SK-N-SH (cell line): ENCODE data around the gene NSMCE3. TPM values are rescaled to one million over a fixed set of nuclear protein-coding genes. Genes with fewer than 3 reads are reported as not detected.

Source experiments
- CTCF ChIA-PET: fragments of 300-600, 350-600 bp; formaldehyde crosslinking; extraction: SDS; loops from one replicate; lab custom pipeline; 2021; lab: Yijun Ruan, JAX
- POLR2A ChIA-PET: fragments of 350-600 bp; sonication (Branson Sonifier 250); formaldehyde crosslinking; extraction: SDS; loops from one replicate; lab custom pipeline; 2020; ENCODE audit warnings: antibody characterized with exemption, inconsistent platforms; lab: Yijun Ruan, JAX
- DNase-seq: peaks from one replicate; pipeline ENCODE4 v3.0.0; 2012
- H2AFZ ChIP-seq: fragments of 200-600 bp; sonication (generic); 2 replicates; pipeline ENCODE4 v1.8.1; 2016; ENCODE audit warnings: antibody characterized with exemption, mild to moderate bottlenecking, low read depth
- H3F3A ChIP-seq: fragments of 200-600 bp; sonication (generic); replicated peaks from 2 replicates; pipeline ENCODE3; 2016; ENCODE audit warnings: antibody characterized with exemption, mild to moderate bottlenecking; ENCODE audit not compliant: insufficient read depth
- H3K27ac ChIP-seq, 2 experiments: fragments of 200-500 bp in 1 of 2; fragments of 200-600 bp in 1 of 2; sonication (Bioruptor generic) in 1 of 2; sonication (generic), shearing (Covaris generic) in 1 of 2; 2 replicates each; pipeline versions ENCODE4 v1.5.1 to v1.6.1; 2014 to 2016; ENCODE audit warnings: low read depth in 2 of 2, inconsistent platforms in 1 of 2, low read length in 1 of 2, mild to moderate bottlenecking in 1 of 2, mixed read lengths in 1 of 2
- H3K27me3 ChIP-seq: fragments of 200-600 bp; sonication (generic), shearing (Covaris generic); 2 replicates; pipeline ENCODE4 v1.6.1; 2016; ENCODE audit warnings: mixed run types; ENCODE audit not compliant: insufficient read depth
- H3K36me3 ChIP-seq, 2 experiments: fragments of 200-500 bp in 1 of 2; fragments of 200-600 bp in 1 of 2; sonication (Bioruptor generic) in 1 of 2; sonication (generic) in 1 of 2; replicated peaks in 1 of 2; 2 replicates each; pipeline versions ENCODE3 to v1.5.1; 2014 to 2016; ENCODE audit warnings: low read length in 1 of 2, mild to moderate bottlenecking in 1 of 2; ENCODE audit not compliant: insufficient read depth in 2 of 2, control insufficient read depth in 1 of 2
- H3K4me1 ChIP-seq, 2 experiments: fragments of 200-500 bp in 1 of 2; fragments of 200-600 bp in 1 of 2; sonication (Bioruptor generic) in 1 of 2; sonication (generic), shearing (Covaris generic) in 1 of 2; 2 replicates each; pipeline versions ENCODE4 v1.5.1 to v1.6.1; 2014 to 2016; ENCODE audit warnings: low read depth in 1 of 2, low read length in 1 of 2, mixed run types in 1 of 2; ENCODE audit not compliant: insufficient read depth in 2 of 2, control insufficient read depth in 1 of 2
- H3K4me2 ChIP-seq: fragments of 200-600 bp; sonication (generic), shearing (Covaris generic); 2 replicates; pipeline ENCODE4 v1.6.1; 2017; ENCODE audit warnings: mixed run types
- H3K4me3 ChIP-seq, 2 experiments: fragments of 200-500 bp in 1 of 2; fragments of 200-600 bp in 1 of 2; sonication (Bioruptor generic) in 1 of 2; sonication (generic), shearing (Covaris generic) in 1 of 2; 2 replicates each; pipeline versions ENCODE4 v1.5.1 to v1.8.1; 2014 to 2016; ENCODE audit warnings: low read depth in 2 of 2, inconsistent platforms in 1 of 2, low read length in 1 of 2, mild to moderate bottlenecking in 1 of 2, mixed read lengths in 1 of 2, moderate library complexity in 1 of 2
- H3K79me2 ChIP-seq: fragments of 200-600 bp; sonication (generic); 2 replicates; pipeline ENCODE4 v1.8.1; 2017; ENCODE audit warnings: mild to moderate bottlenecking; ENCODE audit not compliant: insufficient read depth
- H3K9ac ChIP-seq: fragments of 200-600 bp; sonication (generic); 2 replicates; pipeline ENCODE4 v1.6.1; 2017; ENCODE audit warnings: mixed run types
- H3K9me2 ChIP-seq: fragments of 200-600 bp; sonication (generic); 2 replicates; pipeline ENCODE4 v1.6.1; 2017; ENCODE audit warnings: mixed run types
- H3K9me3 ChIP-seq: fragments of 200-600 bp; sonication (generic); 2 replicates; pipeline ENCODE4 v1.6.1; 2017; ENCODE audit warnings: mixed run types, mild to moderate bottlenecking, moderate library complexity
- H4K20me1 ChIP-seq: fragments of 200-600 bp; sonication (generic); 2 replicates; pipeline ENCODE4 v1.6.1; 2017; ENCODE audit warnings: mild to moderate bottlenecking, mixed run types; ENCODE audit not compliant: insufficient read depth
- ELF1 ChIP-seq: IDR thresholded peaks from 2 replicates; pipeline ENCODE4 v1.4.0; 2012
- EZH2phosphoT487 ChIP-seq: fragments of 200-600 bp; sonication (generic); IDR thresholded peaks from 2 replicates; pipeline ENCODE4 v1.6.1; 2017; ENCODE audit warnings: low read depth, mixed run types, mild to moderate bottlenecking, antibody characterized with exemption, moderate library complexity, borderline replicate concordance
- IRF3 ChIP-seq: fragments of 150-350 bp; IDR thresholded peaks from 2 replicates; pipeline ENCODE4 v1.6.1; 2016; ENCODE audit warnings: mild to moderate bottlenecking, low read depth, low read length
- MAX ChIP-seq: IDR thresholded peaks from 2 replicates; pipeline ENCODE4 v1.4.0; 2012; ENCODE audit warnings: low read depth
- NRF1 ChIP-seq: IDR thresholded peaks from 2 replicates; pipeline ENCODE4 v1.6.1; 2012; ENCODE audit warnings: low read depth, mild to moderate bottlenecking, low read length
- PBX3 ChIP-seq: IDR thresholded peaks from 2 replicates; pipeline ENCODE4; 2012
- RCOR1 ChIP-seq: fragments of 150-350 bp; IDR thresholded peaks from 2 replicates; pipeline ENCODE4 v1.6.1; 2017; ENCODE audit warnings: antibody characterized with exemption, low read length
- RFX5 ChIP-seq: IDR thresholded peaks from 2 replicates; pipeline ENCODE4 v1.6.1; 2012; ENCODE audit warnings: mild to moderate bottlenecking, improper control_type of control experiment, low read length
- TCF12 ChIP-seq: IDR thresholded peaks from 2 replicates; pipeline ENCODE4 v1.4.0; 2012
- TEAD4 ChIP-seq: IDR thresholded peaks from 2 replicates; pipeline ENCODE4 v1.4.0; 2012; ENCODE audit warnings: mild to moderate bottlenecking, borderline replicate concordance; ENCODE audit not compliant: insufficient read depth
- USF1 ChIP-seq: IDR thresholded peaks from 2 replicates; pipeline ENCODE4 v1.4.0; 2012; ENCODE audit warnings: low read depth, borderline replicate concordance
- USF2 ChIP-seq: fragments of 150-350 bp; IDR thresholded peaks from 2 replicates; pipeline ENCODE4 v1.6.1; 2017; ENCODE audit warnings: antibody characterized with exemption, low read length, low read depth, borderline replicate concordance
- WGBS: methylation state at CpG from one replicate; pipeline ENCODE4 v1.1.6; 2017; ENCODE audit warnings: low lambda C conversion rate; 5-methylcytosine and 5-hydroxymethylcytosine counted together
- polyA plus RNA-seq, 3 experiments: library from polyadenylated mRNA; depleted of rRNA; stranded (reverse); fragments of >200 nt; gene quantifications; 2 replicates each; pipeline ENCODE4 v1.2.3, GENCODE V29; 2012
- TF ChIP-seq, protein P1 (sequence below): IDR thresholded peaks from 2 replicates; pipeline ENCODE4 v1.4.0; 2012; ENCODE audit warnings: low read depth, borderline replicate concordance

The NSMCE3 gene
- polyA plus RNA-seq, 1 of the 3 experiments (the other 2 are of a cell fraction), result 5.5 TPM

DNA sequence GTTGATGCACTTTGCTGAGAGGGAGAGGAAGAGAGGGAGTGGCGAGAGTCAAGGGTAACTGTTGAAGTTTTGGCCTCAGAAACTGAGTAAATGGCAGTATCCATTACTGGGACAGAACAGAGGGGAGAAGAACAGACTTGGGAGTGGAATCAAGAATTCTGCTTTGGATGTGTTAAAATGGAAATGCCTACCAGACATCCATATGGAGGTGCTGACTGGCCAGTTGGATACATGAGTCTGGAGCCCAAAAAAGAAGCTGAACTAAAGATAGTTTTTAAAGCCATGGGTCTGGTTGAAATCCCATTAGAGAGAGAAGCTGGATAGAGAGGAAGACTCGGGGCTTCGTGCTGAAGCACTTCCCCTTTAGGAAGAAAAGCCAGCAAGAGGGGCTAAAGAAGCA, 35.9 kb upstream of the NSMCE3 start:
- Histone ChIP-seq H3F3A (no peaks in the 10 kb centered on the region), H3K36me3 (no peaks in the 10 kb centered on the region), H3K4me1 (no peaks in the 10 kb centered on the region), H2AFZ (no peak overlapping the region), H3K79me2 (no peaks in the 10 kb centered on the region), H3K9me2 (no peaks in the 10 kb centered on the region), H3K9ac (no peak overlapping the region), H3K27me3 (no peaks in the 10 kb centered on the region), H3K9me3 (no peaks in the 10 kb centered on the region), H4K20me1 (no peaks in the 10 kb centered on the region), H3K4me2 (no peak overlapping the region), H3K27ac (no peak overlapping the region), H3K4me3 (no peak overlapping the region)
- DNase-seq, result no peak
- 17% methylated on average over 3 of the region's 3 CpGs for WGBS
- POLR2A ChIA-PET, result no interaction called here
- CTCF ChIA-PET, result interaction anchor here (0.9 to 1.0 kb wide), 2 partner anchors 8 to 431 kb away, joined by 3 read pairs; no protein-coding TSS in a partner anchor
- TF ChIP-seq PBX3 (no peak), TCF12 (no peak), USF1 (no peak), MAX (no peak), EZH2phosphoT487 (no peak), ELF1 (no peak), TEAD4 (no peak), RCOR1 (no peak), NRF1 (no peak), USF2 (no peak), IRF3 (no peak), RFX5 (no peak)
- TF ChIP-seq, protein P1, sequence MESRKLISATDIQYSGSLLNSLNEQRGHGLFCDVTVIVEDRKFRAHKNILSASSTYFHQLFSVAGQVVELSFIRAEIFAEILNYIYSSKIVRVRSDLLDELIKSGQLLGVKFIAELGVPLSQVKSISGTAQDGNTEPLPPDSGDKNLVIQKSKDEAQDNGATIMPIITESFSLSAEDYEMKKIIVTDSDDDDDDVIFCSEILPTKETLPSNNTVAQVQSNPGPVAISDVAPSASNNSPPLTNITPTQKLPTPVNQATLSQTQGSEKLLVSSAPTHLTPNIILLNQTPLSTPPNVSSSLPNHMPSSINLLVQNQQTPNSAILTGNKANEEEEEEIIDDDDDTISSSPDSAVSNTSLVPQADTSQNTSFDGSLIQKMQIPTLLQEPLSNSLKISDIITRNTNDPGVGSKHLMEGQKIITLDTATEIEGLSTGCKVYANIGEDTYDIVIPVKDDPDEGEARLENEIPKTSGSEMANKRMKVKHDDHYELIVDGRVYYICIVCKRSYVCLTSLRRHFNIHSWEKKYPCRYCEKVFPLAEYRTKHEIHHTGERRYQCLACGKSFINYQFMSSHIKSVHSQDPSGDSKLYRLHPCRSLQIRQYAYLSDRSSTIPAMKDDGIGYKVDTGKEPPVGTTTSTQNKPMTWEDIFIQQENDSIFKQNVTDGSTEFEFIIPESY, result no peak
